C4-2B (cell line): ENCODE measurements around the gene IL12RB2.
A peak's percentile ranks its signal among the peaks of the same experiment; 100 is the strongest.

ENCODE experiments used
- H3K27ac ChIP-seq: fragments of 450-650 bp; 2 replicates; pipeline ENCODE4 v1.5.1; 2017
- CTCF ChIP-seq: fragments of 450-650 bp; conservative IDR thresholded peaks from 2 replicates; pipeline ENCODE4 v1.5.1; 2017; ENCODE audit warnings: mild to moderate bottlenecking
- ZFX ChIP-seq: fragments of 450-650 bp; IDR thresholded peaks from 2 replicates; pipeline ENCODE4 v1.6.1; 2017

Gene IL12RB2

GRCh38 chr1:67371043-67371442, 63.4 kb downstream of the IL12RB2 start:
- H3K27ac ChIP-seq = no peak overlapping the region
- TF ChIP-seq CTCF = no peak
- no peak for TF ChIP-seq ZFX

GRCh38 chr1:67371681-67372080, 64.0 kb downstream of the IL12RB2 start:
- TF ChIP-seq ZFX = no peak
- no peak for TF ChIP-seq CTCF
- H3K27ac ChIP-seq = no peak overlapping the region

GRCh38 chr1:67372136-67372535, 64.5 kb downstream of the IL12RB2 start:
- H3K27ac ChIP-seq = no peak overlapping the region
- TF ChIP-seq ZFX (no peak), CTCF (no peak)

- no peak overlapping the region for H3K27ac ChIP-seq
- TF ChIP-seq CTCF (no peak), ZFX (no peak)
These were observed 65.2 kb downstream of the IL12RB2 start for GRCh38 chr1:67372898-67373297.

- peak overlapping the region; percentile 48 for H3K27ac ChIP-seq
- TF ChIP-seq ZFX (no peak), CTCF (no peak)
These were observed 68.7 kb downstream of the IL12RB2 start for GRCh38 chr1:67376381-67376780.

- no peak for TF ChIP-seq CTCF
- no peak for TF ChIP-seq ZFX
- H3K27ac ChIP-seq = no peak overlapping the region
These were observed 69.6 kb downstream of the IL12RB2 start for GRCh38 chr1:67377253-67377652.

GRCh38 chr1:67381154-67381553, 73.5 kb downstream of the IL12RB2 start:
- TF ChIP-seq ZFX (no peak), CTCF (no peak)
- no peak overlapping the region for H3K27ac ChIP-seq
